Astrocyte of the cerebellum (primary cell): ENCODE data around the gene LENG9.

Experiments used
- DNase-seq: peaks from one replicate; pipeline ENCODE4 v3.0.0-alpha.2; 2011; ENCODE audit warnings: low read depth
- H3K4me3 ChIP-seq: 2 replicates; pipeline ENCODE4 v1.5.1; 2011; ENCODE audit warnings: mild to moderate bottlenecking, low read depth, low read length, moderate library complexity
- in situ Hi-C: cut with HindIII; loops from 2 replicates; pipeline ENCODE4 v1.10.0; 2017; ENCODE audit warnings: low sequenced_read_pairs
- TF ChIP-seq, protein P1 (sequence below): IDR thresholded peaks from 2 replicates; pipeline ENCODE4 v1.5.1; 2012; ENCODE audit warnings: low read length, low read depth, moderate library complexity, mild to moderate bottlenecking; ENCODE audit errors: missing control alignments

The LENG9 gene

DNA sequence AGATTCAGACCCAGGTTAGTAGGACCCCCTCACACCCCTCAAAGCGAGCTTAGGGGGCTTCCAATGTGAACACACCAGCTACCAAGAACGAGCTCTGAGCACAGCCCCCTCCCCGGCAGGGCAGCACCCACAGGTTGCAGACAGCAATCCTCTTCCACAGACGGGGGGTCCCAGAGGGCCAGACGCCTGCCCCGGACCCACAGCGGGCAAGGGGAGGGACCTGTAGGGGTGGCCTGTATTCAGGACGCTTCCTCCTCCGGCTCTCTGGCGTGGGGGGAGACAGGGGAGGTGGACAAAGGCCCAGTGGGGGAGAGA is 43.6 kb downstream of the LENG9 start:
- in situ Hi-C loops, result no loop called here
- no peak for DNase-seq
- H3K4me3 ChIP-seq, result no peak overlapping the region
- TF ChIP-seq, protein P1, sequence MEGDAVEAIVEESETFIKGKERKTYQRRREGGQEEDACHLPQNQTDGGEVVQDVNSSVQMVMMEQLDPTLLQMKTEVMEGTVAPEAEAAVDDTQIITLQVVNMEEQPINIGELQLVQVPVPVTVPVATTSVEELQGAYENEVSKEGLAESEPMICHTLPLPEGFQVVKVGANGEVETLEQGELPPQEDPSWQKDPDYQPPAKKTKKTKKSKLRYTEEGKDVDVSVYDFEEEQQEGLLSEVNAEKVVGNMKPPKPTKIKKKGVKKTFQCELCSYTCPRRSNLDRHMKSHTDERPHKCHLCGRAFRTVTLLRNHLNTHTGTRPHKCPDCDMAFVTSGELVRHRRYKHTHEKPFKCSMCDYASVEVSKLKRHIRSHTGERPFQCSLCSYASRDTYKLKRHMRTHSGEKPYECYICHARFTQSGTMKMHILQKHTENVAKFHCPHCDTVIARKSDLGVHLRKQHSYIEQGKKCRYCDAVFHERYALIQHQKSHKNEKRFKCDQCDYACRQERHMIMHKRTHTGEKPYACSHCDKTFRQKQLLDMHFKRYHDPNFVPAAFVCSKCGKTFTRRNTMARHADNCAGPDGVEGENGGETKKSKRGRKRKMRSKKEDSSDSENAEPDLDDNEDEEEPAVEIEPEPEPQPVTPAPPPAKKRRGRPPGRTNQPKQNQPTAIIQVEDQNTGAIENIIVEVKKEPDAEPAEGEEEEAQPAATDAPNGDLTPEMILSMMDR, result no peak

DNA sequence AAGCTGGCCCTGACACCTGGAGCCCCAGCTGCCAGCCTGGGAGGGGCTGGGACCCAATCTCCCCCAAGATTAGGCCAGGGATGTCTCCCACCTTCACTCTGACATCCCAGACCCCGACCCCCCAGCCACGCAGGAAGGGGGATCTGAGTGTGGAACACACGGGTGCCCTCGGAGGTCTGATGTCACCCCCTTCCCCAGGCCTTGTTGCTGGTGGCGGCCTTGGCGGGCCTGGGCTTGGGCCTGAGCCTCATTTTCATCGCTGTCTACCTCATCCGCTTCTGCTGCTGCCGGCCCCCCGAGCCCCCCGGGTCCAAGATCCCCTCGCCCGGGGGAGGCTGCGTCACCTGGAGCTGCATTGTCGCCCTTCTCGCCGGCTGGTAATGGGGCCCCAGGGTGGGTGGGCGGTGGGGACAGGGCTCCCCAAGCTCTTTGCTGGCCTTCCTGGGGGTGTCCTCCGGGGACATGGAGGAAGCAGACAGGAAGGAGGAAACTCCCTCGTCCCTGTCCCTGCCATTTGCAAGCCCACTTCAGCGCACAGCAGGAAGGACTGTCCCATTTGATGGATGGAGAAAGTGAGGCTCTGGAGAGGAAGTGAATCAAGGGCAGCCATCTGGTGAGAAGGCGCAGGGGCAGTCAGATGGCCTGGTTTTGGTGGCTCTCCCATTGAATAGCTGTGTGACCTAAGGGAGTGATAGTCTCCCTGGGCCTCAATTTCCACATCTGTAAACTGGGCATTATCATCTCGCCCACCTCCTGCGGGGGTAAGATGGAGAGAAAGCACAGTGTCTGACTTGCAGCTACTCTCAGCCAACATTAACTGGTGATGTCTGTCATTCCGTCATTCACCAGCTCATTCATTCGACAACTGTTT is 44.4 kb downstream of the LENG9 start:
- H3K4me3 ChIP-seq, result no peak overlapping the region
- TF ChIP-seq, protein P1, result no peak
- in situ Hi-C loops, result no loop called here
- DNase-seq, result no peak

DNA sequence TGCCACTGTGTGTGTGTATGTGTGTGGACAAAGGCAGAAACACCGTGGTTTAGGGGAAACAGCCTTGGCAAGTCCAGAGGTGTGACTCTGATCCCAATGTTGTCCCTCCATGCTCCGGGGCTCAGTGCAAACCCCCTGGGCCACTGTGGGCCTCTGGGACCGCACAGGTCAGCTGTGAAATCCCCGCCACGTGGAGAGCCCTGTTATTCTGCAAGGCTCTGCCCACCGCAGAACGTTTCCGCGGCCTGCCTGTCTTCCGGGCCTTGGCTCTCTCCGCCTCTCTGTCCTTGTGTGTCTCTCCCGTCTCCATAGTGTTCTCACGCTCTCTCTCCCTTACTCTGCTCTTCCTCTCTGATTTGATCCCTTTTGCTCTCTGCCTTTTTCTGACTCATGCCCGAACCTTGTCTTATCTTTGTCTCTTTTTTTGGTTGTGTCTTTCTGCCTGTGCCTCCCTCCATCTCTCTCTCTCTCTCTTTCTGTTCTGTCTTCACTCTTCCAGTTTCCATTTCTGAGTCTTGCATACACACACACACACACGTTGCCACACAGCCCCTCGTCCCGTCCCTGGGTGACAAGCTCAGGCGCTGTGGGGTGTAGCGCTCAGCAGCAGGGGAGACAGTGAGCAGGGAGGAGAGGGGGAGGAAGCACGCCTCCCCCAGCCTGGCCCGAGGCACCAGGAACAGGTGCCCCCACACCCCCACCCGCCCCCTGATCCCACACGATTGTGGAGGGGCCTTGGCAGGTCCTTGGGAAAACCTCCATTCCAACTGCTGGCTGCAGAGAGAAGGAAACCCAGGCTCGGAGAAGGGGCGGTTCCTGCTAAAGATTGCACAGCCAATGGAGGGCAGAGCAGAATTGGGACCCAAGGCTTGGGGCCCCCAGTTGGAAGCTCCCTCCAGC is 45.3 kb downstream of the LENG9 start:
- no peak for DNase-seq
- H3K4me3 ChIP-seq, result no peak overlapping the region
- in situ Hi-C loops, result no loop called here
- TF ChIP-seq, protein P1, result no peak

DNA sequence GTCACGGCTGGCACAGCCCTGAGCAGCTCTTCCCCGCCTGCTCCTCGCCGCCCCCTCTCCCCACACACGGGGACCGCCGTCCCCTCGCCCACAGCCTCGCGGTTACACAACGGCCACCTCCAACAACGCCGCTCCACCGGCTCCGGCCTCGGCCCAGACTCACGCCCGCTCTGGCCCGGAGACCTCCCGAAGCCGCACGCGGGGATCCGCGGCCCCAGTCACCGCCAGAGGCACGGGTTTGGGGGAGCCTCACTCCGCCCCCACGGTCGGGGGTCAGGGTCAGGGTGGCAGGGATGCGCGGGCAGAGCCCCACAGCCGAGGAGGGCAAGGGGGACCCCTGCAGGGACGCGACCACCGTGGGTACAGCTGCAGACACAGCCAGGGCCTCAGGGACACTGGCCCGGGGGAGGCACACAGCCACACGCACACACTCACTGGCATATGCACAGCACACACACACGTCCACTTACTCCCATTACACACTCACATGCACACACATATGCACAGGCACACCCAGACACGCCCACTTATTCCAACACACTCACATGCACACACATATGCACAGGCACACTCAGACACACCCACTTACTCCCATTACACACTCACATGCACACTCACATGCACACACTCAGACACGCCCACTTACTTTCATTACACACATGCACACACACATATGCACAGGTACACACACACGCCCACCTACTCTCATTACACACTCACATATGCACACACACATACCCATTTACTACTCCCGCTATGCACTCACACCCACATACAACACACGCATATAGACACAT is 46.7 kb downstream of the LENG9 start:
- TF ChIP-seq, protein P1, result no peak
- in situ Hi-C loops, result no loop called here
- no peak for DNase-seq

DNA sequence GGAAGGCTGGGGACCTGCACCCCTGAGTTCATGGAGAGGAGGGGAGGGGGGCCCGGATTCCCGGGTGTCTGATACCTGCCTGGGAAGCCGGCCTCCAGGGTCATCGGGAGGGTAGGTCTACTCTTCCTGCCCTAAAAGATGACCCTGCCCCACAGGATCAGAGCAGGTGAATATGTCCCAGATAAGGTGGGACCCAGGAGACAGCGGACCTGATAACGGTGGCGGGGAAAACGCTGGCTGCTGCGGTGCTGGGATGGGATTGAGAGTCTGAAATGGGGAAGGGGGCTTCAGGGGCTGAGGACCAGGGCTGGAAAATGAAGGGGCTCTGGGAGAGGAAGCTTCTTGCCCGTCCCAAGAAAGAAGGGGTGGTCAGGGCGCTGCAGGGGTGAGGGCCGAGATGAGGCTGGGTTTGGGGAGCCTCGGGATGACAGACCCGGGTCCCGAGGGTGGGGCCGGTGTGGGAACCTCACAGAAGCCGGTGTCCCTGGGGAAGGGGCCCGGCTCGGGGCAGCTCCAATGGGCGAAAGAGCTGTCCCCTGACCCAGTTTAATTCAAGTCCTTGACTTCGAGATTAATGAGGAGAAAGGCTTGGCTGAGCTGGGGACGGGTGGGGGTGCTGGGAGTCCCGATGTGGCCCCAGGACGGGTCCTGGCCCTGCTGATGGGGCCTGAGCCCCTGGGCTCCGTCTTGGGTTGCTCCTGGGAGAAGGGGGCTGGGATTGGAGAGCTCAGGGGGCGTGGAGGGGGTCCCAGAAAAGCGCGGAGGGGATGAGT is 47.5 kb downstream of the LENG9 start:
- TF ChIP-seq, protein P1, result no peak
- no peak for DNase-seq
- no peak overlapping the region for H3K4me3 ChIP-seq
- in situ Hi-C loops, result no loop called here

More for the DNA sequence above, 46.7 kb downstream of the LENG9 start:
- no peak overlapping the region for H3K4me3 ChIP-seq
